Measurements from ENCODE around the gene MCM3.

DNA sequence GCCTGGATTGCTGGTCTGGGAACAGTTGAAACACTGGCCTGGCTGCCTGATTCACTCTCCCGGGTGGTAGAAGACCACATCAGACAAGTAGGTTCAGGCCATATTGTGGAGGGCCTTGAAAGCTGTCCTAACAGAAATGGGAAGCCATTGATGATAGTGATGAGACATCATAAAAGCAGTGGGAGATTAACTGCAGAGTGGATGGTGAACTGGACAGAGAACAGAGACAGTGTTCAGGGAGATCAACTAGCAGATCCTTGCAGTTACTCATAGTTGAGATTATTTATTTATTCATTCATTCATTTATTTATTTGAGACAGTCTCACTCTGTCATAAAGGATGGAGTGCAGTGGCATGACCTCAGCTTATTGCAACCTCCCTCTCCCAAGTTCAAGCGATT is 30.2 kb upstream of the MCM3 start:
- TF ChIP-seq CTCF (IDR thresholded peaks at IDR 0.05) (no peak), POLR2A (IDR thresholded peaks at IDR 0.05) (no peak)
